ENCODE results near the gene OR10H1. TPM values are rescaled to one million over a fixed set of nuclear protein-coding genes. Genes with fewer than 3 reads are reported as not detected.
"Not testable (repeated sequence)": the region's sequence is repeated elsewhere in the genome, so short reads cannot be mapped to it uniquely, and the experiment has no call there.

OR10H1 gene
- total RNA-seq, 2 experiments from 2014 or later, result not detected

DNA sequence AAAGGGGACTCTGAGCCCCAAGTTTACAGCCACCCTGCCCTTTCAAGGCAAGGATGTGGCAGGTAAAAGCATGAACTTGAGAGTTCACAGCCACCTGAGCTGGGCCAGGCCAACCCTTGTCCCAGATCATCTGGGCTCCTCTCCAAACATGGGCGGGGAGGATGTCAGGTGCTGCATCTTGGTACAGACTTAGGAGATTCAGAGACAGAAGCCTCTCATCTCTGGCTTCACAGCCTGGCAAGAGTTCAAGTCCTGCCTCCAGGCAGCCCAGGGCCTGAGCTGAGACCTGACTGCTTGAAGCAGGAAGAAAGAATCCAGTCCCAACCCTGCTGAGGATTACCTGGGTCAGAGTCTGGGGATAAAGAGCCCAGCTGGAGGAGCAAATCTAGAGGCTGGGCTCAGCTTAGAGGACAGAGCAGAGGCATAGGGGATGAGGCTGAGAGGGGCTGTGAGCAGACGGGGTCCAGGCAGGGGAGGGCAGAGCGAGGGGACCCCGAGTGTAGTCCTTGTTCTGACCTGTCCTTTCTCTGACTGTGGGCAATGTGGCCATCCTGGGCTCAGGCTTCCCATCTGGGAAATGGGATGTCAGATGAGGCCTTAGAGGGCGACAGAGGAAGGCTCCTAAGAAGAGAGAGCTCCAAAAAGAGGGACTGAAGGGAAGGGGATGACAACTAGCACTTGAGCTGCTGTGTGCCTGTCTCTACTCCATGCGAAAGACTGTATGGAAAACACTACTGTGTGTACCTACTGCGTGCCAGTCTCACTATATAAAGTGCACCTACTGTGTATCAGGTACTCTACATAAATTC, 34.6 kb downstream of the OR10H1 start:
- Mint-ChIP-seq H3K4me1 (ENCODE audit: low read depth) (no peaks in the 10 kb centered on the region), H3K36me3 (no peaks in the 10 kb centered on the region), H3K4me3 (no peak overlapping the region), H3K27me3 (peaks cover 1% of the 10 kb centered on the region), H3K9me3 (no peaks in the 10 kb centered on the region), H3K27ac (no peak overlapping the region)
- ChIA-PET POLR2A (no interaction called here), CTCF (interaction anchor here (1.5 kb wide), 1 partner anchor 20 kb away, joined by 4 read pairs; no protein-coding TSS in a partner anchor)
- intact Hi-C loops (cut with micrococcal nuclease), result no loop called here
- DNase-seq, result no peak

- Mint-ChIP-seq H3K36me3 (no peaks in the 10 kb centered on the region), H3K27me3 (peaks cover 1% of the 10 kb centered on the region), H3K4me1 (ENCODE audit: low read depth) (no peaks in the 10 kb centered on the region), H3K9me3 (no peaks in the 10 kb centered on the region), H3K4me3 (no peak overlapping the region), H3K27ac (no peak overlapping the region)
- ChIA-PET CTCF (no interaction called here), POLR2A (no interaction called here)
- no peak for DNase-seq
- intact Hi-C loops (cut with micrococcal nuclease), result no loop called here
These were observed 35.5 kb downstream of the OR10H1 start for GRCh38 chr19:15779756-15780476.

DNA sequence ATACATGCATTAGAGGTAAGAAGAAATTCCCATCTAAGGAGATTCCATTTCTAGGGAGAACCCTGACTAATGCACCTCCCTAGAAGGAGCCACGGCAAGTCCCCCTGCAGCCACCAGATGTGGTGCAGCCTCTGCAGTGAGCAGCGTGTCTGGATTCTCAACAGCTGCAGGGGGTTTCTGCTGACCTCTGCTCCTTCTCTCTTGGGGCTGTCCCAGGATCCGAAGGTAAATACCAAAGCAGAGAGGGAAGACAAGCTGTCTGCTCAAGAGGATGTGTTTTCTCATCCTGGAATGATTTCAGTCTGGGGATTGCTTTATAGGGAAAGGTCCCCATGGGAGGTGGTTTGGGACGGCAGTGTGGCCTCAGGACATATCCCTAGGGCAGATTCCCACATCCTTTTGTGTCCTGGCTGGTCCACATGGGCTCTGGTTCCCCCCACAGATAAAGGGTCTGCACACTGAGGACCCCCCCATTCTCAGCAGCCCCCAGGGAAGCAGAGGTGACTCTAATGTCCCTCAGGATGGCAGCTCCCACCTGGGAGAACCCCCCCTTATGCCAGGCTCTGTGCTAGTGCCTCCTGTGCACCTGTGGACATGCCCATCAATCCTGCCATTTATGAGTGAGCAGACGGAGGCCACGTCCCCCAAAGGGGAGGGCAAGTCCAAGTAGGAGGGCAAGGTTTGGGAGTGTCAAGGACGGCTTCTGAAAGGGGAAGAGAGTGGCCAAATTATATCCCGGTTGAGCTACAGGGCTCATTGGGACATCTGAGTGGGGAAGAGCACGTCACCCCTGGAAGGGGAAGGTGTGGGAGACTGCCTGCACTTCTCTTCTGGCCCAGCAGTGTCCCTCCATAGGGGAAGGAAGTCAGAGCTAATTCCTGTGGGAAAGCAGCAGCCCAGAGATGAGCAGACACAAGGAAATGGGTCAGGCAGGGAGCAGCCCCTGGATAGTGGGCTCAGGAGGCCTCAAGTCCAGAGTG, 38.2 kb downstream of the OR10H1 start:
- DNase-seq, result no peak
- Mint-ChIP-seq H3K4me3 (no peak overlapping the region), H3K27me3 (peaks cover 15% of the 10 kb centered on the region), H3K9me3 (no peaks in the 10 kb centered on the region), H3K27ac (no peak overlapping the region), H3K36me3 (no peaks in the 10 kb centered on the region), H3K4me1 (ENCODE audit: low read depth) (no peaks in the 10 kb centered on the region)
- ChIA-PET POLR2A (no interaction called here), CTCF (no interaction called here)
- intact Hi-C loops (cut with micrococcal nuclease), result no loop called here

DNA sequence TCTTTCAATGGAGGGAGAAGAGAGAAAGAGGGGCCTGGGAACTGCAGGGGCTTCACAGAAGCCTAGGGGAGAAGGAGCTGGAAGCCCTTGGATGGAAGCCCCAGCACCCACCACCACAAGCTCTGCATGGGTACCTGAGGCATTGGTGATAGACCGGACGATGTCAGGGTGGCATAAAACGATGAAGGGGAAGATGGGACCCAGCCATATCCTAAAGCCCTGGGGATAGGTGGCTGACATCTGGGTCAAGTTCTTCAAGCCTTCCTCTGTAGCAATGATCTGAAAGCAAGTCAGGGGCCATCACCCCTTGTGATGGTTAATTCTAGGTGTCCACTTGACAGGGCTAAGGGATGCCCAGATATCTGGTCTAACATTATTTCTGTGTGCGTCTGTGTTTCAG, 39.2 kb downstream of the OR10H1 start:
- Mint-ChIP-seq H3K27ac (no peak overlapping the region), H3K4me1 (ENCODE audit: low read depth) (no peaks in the 10 kb centered on the region), H3K27me3 (peaks cover 15% of the 10 kb centered on the region), H3K4me3 (no peak overlapping the region), H3K36me3 (no peaks in the 10 kb centered on the region), H3K9me3 (no peaks in the 10 kb centered on the region)
- ChIA-PET CTCF (no interaction called here), POLR2A (no interaction called here)
- intact Hi-C loops (cut with micrococcal nuclease), result no loop called here
- DNase-seq, result no peak

- POLR2A ChIA-PET, result no interaction called here
- Mint-ChIP-seq H3K27me3 (peaks cover 17% of the 10 kb centered on the region), H3K4me1 (ENCODE audit: low read depth) (no peaks in the 10 kb centered on the region)
These were observed 40.2 kb downstream of the OR10H1 start for GRCh38 chr19:15775249-15775648.

DNA sequence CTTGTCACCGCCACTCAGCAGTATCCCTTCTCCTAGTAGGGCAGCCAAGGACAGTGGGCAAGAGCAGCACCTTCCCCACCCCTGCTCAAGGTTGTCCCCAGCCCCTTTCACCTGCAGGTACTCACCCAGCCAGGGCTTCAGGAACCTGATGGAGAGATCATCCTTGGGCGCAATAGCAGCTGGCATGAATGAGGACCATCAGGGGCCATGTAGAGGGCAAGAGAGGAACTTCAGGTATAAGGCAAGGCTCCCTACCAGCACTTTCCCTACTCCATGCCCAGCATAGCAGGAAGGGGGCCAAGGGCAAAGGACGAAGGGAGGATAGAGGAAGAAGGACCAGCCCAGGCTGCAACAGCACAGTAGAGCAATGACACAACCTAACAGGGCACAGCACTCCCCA, 41.3 kb downstream of the OR10H1 start:
- H3K27me3 Mint-ChIP-seq, result peaks cover 19% of the 10 kb centered on the region
- CTCF ChIA-PET; H3K9me3 Mint-ChIP-seq; POLR2A ChIA-PET; H3K4me3 Mint-ChIP-seq; H3K4me1 Mint-ChIP-seq (ENCODE audit: low read depth); H3K27ac Mint-ChIP-seq; intact Hi-C loops (cut with micrococcal nuclease); DNase-seq; H3K36me3 Mint-ChIP-seq: not testable (repeated sequence)

More at GRCh38 chr19:15775249-15775648, 40.2 kb downstream of the OR10H1 start:
- CTCF ChIA-PET, result no interaction called here
- Mint-ChIP-seq H3K9me3 (no peaks in the 10 kb centered on the region), H3K4me3 (no peak overlapping the region), H3K36me3 (no peaks in the 10 kb centered on the region), H3K27ac (no peak overlapping the region)
- no peak for DNase-seq
- intact Hi-C loops (cut with micrococcal nuclease), result no loop called here

DNA sequence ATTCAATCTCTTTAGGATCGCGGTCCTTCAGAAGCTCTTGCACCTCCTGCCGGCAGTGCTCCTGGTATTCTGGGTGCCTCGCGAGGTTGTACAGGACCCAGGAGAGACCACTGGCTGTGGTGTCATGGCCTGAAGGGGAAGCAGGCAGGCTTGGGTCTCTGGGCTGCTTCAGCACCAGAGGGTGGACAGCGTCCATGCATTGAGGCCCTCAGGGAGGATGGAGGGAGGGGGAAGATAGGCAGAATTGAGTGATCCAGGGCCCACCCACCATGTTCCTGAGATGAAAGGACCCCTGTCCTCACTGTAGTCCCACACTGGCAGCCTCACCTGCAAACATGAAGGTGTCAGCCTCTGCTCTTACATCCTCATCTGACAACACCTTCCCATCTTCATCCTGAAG, 45.9 kb downstream of the OR10H1 start:
- no peaks in the 10 kb centered on the region for H3K9me3 Mint-ChIP-seq
- intact Hi-C loops (cut with micrococcal nuclease), result no loop called here
- H3K27ac Mint-ChIP-seq, result no peak overlapping the region
- no peaks in the 10 kb centered on the region for H3K4me1 Mint-ChIP-seq (ENCODE audit: low read depth)
- ChIA-PET POLR2A (no interaction called here), CTCF (no interaction called here)
- peaks cover 18% of the 10 kb centered on the region for H3K27me3 Mint-ChIP-seq
- peak; percentile 14 for DNase-seq
- H3K36me3 Mint-ChIP-seq, result no peaks in the 10 kb centered on the region
- H3K4me3 Mint-ChIP-seq, result no peak overlapping the region

GRCh38 chr19:15759962-15760565, 55.4 kb downstream of the OR10H1 start:
- no peaks in the 10 kb centered on the region for H3K4me1 Mint-ChIP-seq (ENCODE audit: low read depth)
- peaks cover 8% of the 10 kb centered on the region for H3K9me3 Mint-ChIP-seq
- H3K4me3 Mint-ChIP-seq, result no peak overlapping the region
- no peak overlapping the region for H3K27ac Mint-ChIP-seq
- peaks cover 50% of the 10 kb centered on the region for H3K27me3 Mint-ChIP-seq
- intact Hi-C loops (cut with micrococcal nuclease), result no loop called here
- no peak for DNase-seq
- ChIA-PET CTCF (interaction anchor here (1.3 kb wide), 1 partner anchor 21 kb away, joined by 4 read pairs; no protein-coding TSS in a partner anchor), POLR2A (no interaction called here)
- H3K36me3 Mint-ChIP-seq, result no peaks in the 10 kb centered on the region

DNA sequence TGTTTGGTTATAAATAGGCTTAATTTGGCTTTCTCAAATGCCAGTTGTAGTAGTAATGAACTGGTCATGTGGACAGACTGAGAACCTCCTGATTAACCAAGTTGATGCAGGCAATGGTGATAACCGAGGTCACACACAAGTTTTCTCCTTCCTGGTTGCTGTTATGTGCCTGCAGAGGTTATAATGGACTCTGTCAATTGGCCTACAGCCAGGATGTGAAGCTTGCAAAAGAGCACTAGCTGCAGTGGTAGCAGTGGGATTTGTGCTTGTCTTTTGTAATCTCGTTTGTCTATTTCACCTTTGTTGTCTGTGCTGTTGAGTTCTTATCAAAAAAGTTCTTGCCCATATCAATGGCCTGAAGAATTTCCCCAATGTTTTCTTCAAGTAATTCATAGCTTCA, 57.1 kb downstream of the OR10H1 start:
- Mint-ChIP-seq H3K4me1 (ENCODE audit: low read depth) (no peaks in the 10 kb centered on the region), H3K9me3 (peaks cover 6% of the 10 kb centered on the region), H3K27me3 (peaks cover 60% of the 10 kb centered on the region), H3K36me3 (no peaks in the 10 kb centered on the region), H3K27ac (no peak overlapping the region), H3K4me3 (no peak overlapping the region)
- no peak for DNase-seq
- ChIA-PET POLR2A (no interaction called here), CTCF (interaction anchor here (1.1 kb wide), 1 partner anchor 111 kb away, joined by 3 read pairs; no protein-coding TSS in a partner anchor)
- intact Hi-C loops (cut with micrococcal nuclease), result no loop called here
